K562 (cell line): ENCODE results near the gene AFG1L. TPM values are rescaled to one million over a fixed set of nuclear protein-coding genes. Genes with fewer than 3 reads are reported as not detected.
A peak's percentile ranks its signal among the peaks of the same experiment; 100 is the strongest.

Experiments
- ATAC-seq: fragments of 200-7000 bp; cut with Tn5 transposase; 3 replicates; pipeline ENCODE4 v1.9.1; 2020; ENCODE audit warnings: moderate library complexity
- BruUV-seq: library from RNA; stranded (reverse); fragments of 400-500 nt; replicated peaks from 2 replicates; lab custom pipeline; 2021; lab: Mats Ljungman, UMichigan
- CTCF ChIA-PET: fragments of 300-600 bp; formaldehyde crosslinking; extraction: SDS; loops from one replicate; lab custom pipeline; 2021; ENCODE audit warnings: low intra/inter-chr PET ratio; lab: Yijun Ruan, JAX
- POLR2A ChIA-PET: fragments of 300-600, 350-650 bp; sonication (Branson Sonifier 250); formaldehyde crosslinking; extraction: SDS; loops from one replicate; lab custom pipeline; 2021; ENCODE audit warnings: antibody characterized with exemption, inconsistent platforms; lab: Yijun Ruan, JAX
- DNase-seq, 4 experiments: peaks; one replicate each; pipeline versions ENCODE4 v3.0.0 to v3.0.0-alpha.2; 2011 to 2018; ENCODE audit warnings: low spot score in 3 of 4, mixed read lengths in 3 of 4; ENCODE audit errors: extremely low read depth in 1 of 4
- FAIRE-seq: peaks from 2 replicates; lab custom pipeline; 2011; peaks lifted over from hg19 to GRCh38; lab: Jason Lieb, UNC
- H2AFZ ChIP-seq: 2 replicates; pipeline ENCODE4 v1.6.0; 2011; ENCODE audit warnings: low read depth, low read length, control low read depth, inconsistent platforms
- H3K27ac ChIP-seq: fragments of 200-600 bp; 3 replicates; pipeline ENCODE4 v1.8.0; 2011; ENCODE audit warnings: low read depth, mild to moderate bottlenecking, control low read depth, inconsistent platforms, low read length, moderate library complexity, mixed read lengths; ENCODE audit errors: extremely low read depth
- H3K27me3 ChIP-seq, 2 experiments: fragments of 300-600 bp in 1 of 2; 2 replicates in 1 of 2; 3 replicates in 1 of 2; pipeline versions ENCODE4 v1.6.0 to v1.8.0; 2011; ENCODE audit warnings: inconsistent platforms in 2 of 2, low read length in 2 of 2, mild to moderate bottlenecking in 1 of 2, mixed read lengths in 1 of 2, moderate library complexity in 1 of 2; ENCODE audit not compliant: control insufficient read depth in 2 of 2, insufficient read depth in 2 of 2
- H3K36me3 ChIP-seq: fragments of 300-600 bp; 3 replicates; pipeline ENCODE4 v1.8.0; 2011; ENCODE audit warnings: mild to moderate bottlenecking, low read length, inconsistent platforms; ENCODE audit not compliant: control insufficient read depth, insufficient read depth
- H3K4me1 ChIP-seq, 2 experiments: fragments of 200-600 bp in 1 of 2; replicated peaks in 1 of 2; 2 replicates in 1 of 2; 3 replicates in 1 of 2; pipeline versions ENCODE4 v1.5.1 to v1.8.0; 2011; ENCODE audit warnings: inconsistent platforms in 2 of 2, low read length in 2 of 2, mild to moderate bottlenecking in 1 of 2, mixed read lengths in 1 of 2, moderate library complexity in 1 of 2; ENCODE audit not compliant: control insufficient read depth in 2 of 2, insufficient read depth in 2 of 2
- H3K4me2 ChIP-seq: 2 replicates; pipeline ENCODE4 v1.6.1; 2011; ENCODE audit warnings: low read length, control low read depth, inconsistent platforms, mixed read lengths; ENCODE audit not compliant: insufficient read depth
- H3K4me3 ChIP-seq: fragments of 200-600 bp; sonication (generic), shearing (Covaris generic); 2 replicates; pipeline ENCODE4 v1.5.1; 2016; ENCODE audit warnings: control low read depth, inconsistent platforms
- H3K79me2 ChIP-seq: fragments of 200-600 bp; 3 replicates; pipeline ENCODE4 v1.8.0; 2011; ENCODE audit warnings: low read length, inconsistent platforms; ENCODE audit not compliant: control insufficient read depth, insufficient read depth
- H3K9ac ChIP-seq, 2 experiments: 2 replicates each; pipeline versions ENCODE4 v1.6.0 to v1.6.1; 2011; ENCODE audit warnings: low read depth in 2 of 2, low read length in 2 of 2, control low read depth in 1 of 2, inconsistent platforms in 1 of 2, mild to moderate bottlenecking in 1 of 2, mixed read lengths in 1 of 2; ENCODE audit not compliant: insufficient read depth in 1 of 2
- H3K9me1 ChIP-seq: one replicate; pipeline ENCODE4 v1.6.0; 2011; ENCODE audit warnings: inconsistent platforms, mild to moderate bottlenecking, low read length, moderate library complexity; ENCODE audit not compliant: control insufficient read depth, insufficient read depth
- H3K9me3 ChIP-seq: replicated peaks from 2 replicates; pipeline ENCODE4 v1.5.1; 2011; ENCODE audit warnings: low read depth, low read length, inconsistent platforms; ENCODE audit not compliant: control insufficient read depth, insufficient read depth
- H4K20me1 ChIP-seq: replicated peaks from 2 replicates; pipeline ENCODE4 v1.6.1; 2011; ENCODE audit warnings: low read length, inconsistent platforms, mixed read lengths; ENCODE audit not compliant: control insufficient read depth, insufficient read depth
- CEBPB ChIP-seq: fragments of 450-650 bp; IDR thresholded peaks from 2 replicates; pipeline ENCODE4 v1.6.1; 2016; ENCODE audit warnings: missing genetic modification characterization, missing compliant biosample characterization
- DPF2 ChIP-seq: fragments of 450-650 bp; IDR thresholded peaks from 2 replicates; pipeline ENCODE4 v1.6.1; 2016
- FOXJ3 ChIP-seq: sonication (generic); formaldehyde crosslinking; IDR thresholded peaks from 2 replicates; pipeline ENCODE4 v1.4.0; 2020; ENCODE audit warnings: mild to moderate bottlenecking, missing genetic modification reagents
- GATA2 ChIP-seq: sonication (generic); formaldehyde crosslinking; IDR thresholded peaks from 2 replicates; pipeline ENCODE4 v1.4.0; 2020; ENCODE audit warnings: mild to moderate bottlenecking, missing genetic modification reagents
- IRF1 ChIP-seq: sonication (generic); formaldehyde crosslinking; IDR thresholded peaks from 2 replicates; pipeline ENCODE4 v1.8.0; 2022; ENCODE audit warnings: missing genetic modification reagents, mild to moderate bottlenecking, borderline replicate concordance
- MAFG ChIP-seq: fragments of 450-650 bp; conservative IDR thresholded peaks from 2 replicates; pipeline ENCODE4 v1.6.1; 2016; ENCODE audit warnings: missing genetic modification characterization, missing compliant biosample characterization
- MXI1 ChIP-seq: IDR thresholded peaks from 2 replicates; pipeline ENCODE4 v1.6.1; 2011; ENCODE audit warnings: low read depth, mild to moderate bottlenecking, improper control_type of control experiment, low read length
- NCOA1 ChIP-seq: fragments of 450-650 bp; IDR thresholded peaks from 2 replicates; pipeline ENCODE4 v1.6.1; 2016; ENCODE audit warnings: low read depth
- PHF21A ChIP-seq: fragments of 450-650 bp; IDR thresholded peaks from 2 replicates; pipeline ENCODE4 v1.6.1; 2017; ENCODE audit warnings: low read depth, borderline replicate concordance
- TCF7L2 ChIP-seq: fragments of 150-350 bp; IDR thresholded peaks from 2 replicates; pipeline ENCODE4 v1.6.1; 2016; ENCODE audit warnings: low read depth, mild to moderate bottlenecking, low read length, moderate library complexity
- TRIM24 ChIP-seq, 2 experiments: fragments of 450-650 bp; IDR thresholded peaks; 2 replicates each; pipeline ENCODE4 v1.6.1; 2016
- ZMIZ1 ChIP-seq, 2 experiments: fragments of 150-350 bp in 1 of 2; IDR thresholded peaks; 2 replicates each; pipeline ENCODE4 v1.6.1; 2012 to 2016; ENCODE audit warnings: low read depth in 2 of 2, low read length in 2 of 2, mild to moderate bottlenecking in 1 of 2, moderate library complexity in 1 of 2
- ZNF253 ChIP-seq: fragments of 250-450 bp; sonication (Bioruptor Pico); conservative IDR thresholded peaks from 2 replicates; pipeline ENCODE4 v1.6.1; 2021; ENCODE audit warnings: mild to moderate bottlenecking
- ZNF384 ChIP-seq: IDR thresholded peaks from 2 replicates; pipeline ENCODE4 v1.6.1; 2012; ENCODE audit warnings: low read depth, low read length, improper control_type of control experiment
- ZNF431 ChIP-seq: sonication (generic); formaldehyde crosslinking; IDR thresholded peaks from 2 replicates; pipeline ENCODE4 v1.8.0; 2022; ENCODE audit warnings: mild to moderate bottlenecking, missing genetic modification reagents
- WGBS: fragments of 100-300 bp; shearing (Covaris generic); methylation state at CpG from one replicate; pipeline ENCODE4 v1.1.6; 2016; ENCODE audit warnings: low coverage, mixed read lengths; ENCODE audit not compliant: insufficient coverage; ENCODE audit errors: missing lambda C conversion rate; 5-methylcytosine and 5-hydroxymethylcytosine counted together
- in situ Hi-C: fragments of 300-500 bp; cut with MboI; formaldehyde crosslinking; loops from 4 replicates; pipeline ENCODE4 v1.15.0; 2018; ENCODE audit warnings: inconsistent platforms, mixed read lengths
- intact Hi-C: fragments of 100-400 bp; cut with micrococcal nuclease; formaldehyde crosslinking; loops from 2 replicates; pipeline ENCODE4 v1.14.2; 2022
- polyA plus RNA-seq, 8 experiments: library from polyadenylated mRNA; depleted of rRNA in 4 of 8; stranded (reverse) in 5 of 8; unstranded in 3 of 8; fragments of >200 nt; fragmentation: Nextera tagmentation in 2 of 8; fragmentation: Illumina TruSeq in 1 of 8; extraction: Ambion mirVana in 2 of 8; extraction: Trizol in 1 of 8; gene quantifications; 2 replicates each; pipeline versions ENCODE4 v1.2.1 to v1.2.3, GENCODE V29; 2011 to 2014; ENCODE audit warnings: inconsistent platforms in 1 of 8, missing spikeins in 1 of 8
- total RNA-seq, 7 experiments: library from RNA; depleted of rRNA in 6 of 7; stranded (reverse); fragments of >200 nt in 6 of 7; fragmentation: Illumina TruSeq in 2 of 7; extraction: Trizol in 2 of 7; gene quantifications; 2 replicates each; pipeline versions ENCODE4 v1.2.1 to v1.2.3, GENCODE V29; 2011 to 2021; ENCODE audit warnings: low replicate concordance in 1 of 7

Gene AFG1L
- total and polyA plus RNA-seq, 9 of the 15 experiments (the other 6 are each of a cell fraction or from before 2014, with no cell fraction given) = 2.2 to 15.5 (median 5.8) TPM

GRCh38 chr6:108507316-108507715 is 212.5 kb downstream of the AFG1L start (continued):
- TF ChIP-seq MAFG (peak; percentile 60), NCOA1 (no peak), TRIM24 (IDR thresholded peaks at IDR 0.05) (no peak), ZNF431 (CRISPR knock-in tag) (no peak), MXI1 (no peak), GATA2 (CRISPR knock-in tag) (no peak)
- TF ChIP-seq, all 486 proteins: peak for 5

- Histone ChIP-seq H4K20me1 (no peaks in the 10 kb centered on the region), H3K27me3 (no peaks in the 10 kb centered on the region), H3K9me3 (no peaks in the 10 kb centered on the region), H3K4me3 (no peak overlapping the region), H3K79me2 (no peaks in the 10 kb centered on the region), H2AFZ (no peak overlapping the region), H3K9ac (no peak overlapping the region), H3K4me1 (peaks cover 0 to 4% of the 10 kb centered on the region in 2 experiments; a peak in 1 of 5 replicates), H3K9me1 (no peaks in the 10 kb centered on the region), H3K4me2 (no peak overlapping the region), H3K27ac (no peak overlapping the region), H3K36me3 (peaks cover 5% of the 10 kb centered on the region; the same call in 1 of the 3 replicates)
- 77% methylated on average over 5 of the region's 5 CpGs for WGBS
- ATAC-seq (peak; percentile 37; the same call in 1 of the 3 replicates), FAIRE-seq (peak; percentile 6), DNase-seq (peak in 1 of 4 experiments; percentile 17)
- intact Hi-C loops = no loop called here
- CTCF ChIA-PET = no interaction called here
- no TSS peak for BruUV-seq
- POLR2A ChIA-PET = no interaction called here
- in situ Hi-C loops = no loop called here
- TF ChIP-seq PHF21A (no peak), ZNF253 (CRISPR knock-in tag) (no peak), IRF1 (CRISPR knock-in tag) (no peak), DPF2 (0 out of 2 replicates have a peak, but pooled peaks have one; percentile 19), ZNF384 (peak; percentile 45; the same call in 1 of the 2 replicates), FOXJ3 (no peak), ZMIZ1 (IDR thresholded peaks at IDR 0.05; ENCODE audit: low read depth in 2 of 2, low read length in 2 of 2) (no peak), TCF7L2 (no peak), CEBPB (tag) (peak; percentile 72)
Observed at GRCh38 chr6:108510461-108511319, 215.8 kb downstream of the AFG1L start.
